Breast epithelium (tissue), 3 donors: ENCODE data around the gene RPL19.

Source experiments
- CTCF ChIP-seq, 3 donors: fragments of 450-650 bp; IDR thresholded peaks; one replicate each; pipeline ENCODE4 v1.5.1; 2016 to 2017; ENCODE audit warnings: antibody characterized with exemption in 3 of 3, mild to moderate bottlenecking in 3 of 3, moderate library complexity in 3 of 3
- POLR2A ChIP-seq: fragments of 450-650 bp; IDR thresholded peaks from one replicate; pipeline ENCODE4 v1.6.1; 2016; ENCODE audit warnings: antibody characterized with exemption, mild to moderate bottlenecking, moderate library complexity
- POLR2AphosphoS5 ChIP-seq, 3 donors: sonication (generic); formaldehyde crosslinking; IDR thresholded peaks; one replicate each; pipeline ENCODE4 v1.6.1; 2017; ENCODE audit warnings: antibody characterized with exemption in 3 of 3

GRCh38 chr17:39200070-39200879 lies at the start of gene RPL19:
- no peak for TF ChIP-seq CTCF (IDR thresholded peaks at IDR 0.05)
- peak; percentile 55 for TF ChIP-seq POLR2A
- peak; percentile 79 to 92 (median 92) for TF ChIP-seq POLR2AphosphoS5 (IDR thresholded peaks at IDR 0.05)
